Loucy (cell line): ENCODE results near the gene RCHY1.
"Not testable (repeated sequence)": the region's sequence is repeated elsewhere in the genome, so short reads cannot be mapped to it uniquely, and the experiment has no call there.

Experiments
- H2AFZ ChIP-seq: fragments of 200-600 bp; sonication (generic); 2 replicates; pipeline ENCODE4 v1.6.0; 2016; ENCODE audit warnings: antibody characterized with exemption, mild to moderate bottlenecking, low read length, moderate library complexity
- H3F3A ChIP-seq: fragments of 200-600 bp; 2 replicates; pipeline ENCODE4 v1.6.0; 2016; ENCODE audit warnings: antibody characterized with exemption, low read depth, mild to moderate bottlenecking
- H3K27me3 ChIP-seq: fragments of 200-600 bp; sonication (generic); 2 replicates; pipeline ENCODE4 v1.6.1; 2014; ENCODE audit warnings: low read length, mild to moderate bottlenecking; ENCODE audit not compliant: insufficient read depth, poor library complexity, severe bottlenecking
- H3K36me3 ChIP-seq: fragments of 200-600 bp; sonication (generic); 2 replicates; pipeline ENCODE4 v1.6.1; 2016; ENCODE audit warnings: low read length; ENCODE audit not compliant: insufficient read depth
- H3K4me1 ChIP-seq: fragments of 200-600 bp; sonication (generic); 2 replicates; pipeline ENCODE4 v1.5.1; 2014; ENCODE audit warnings: low read length, mild to moderate bottlenecking; ENCODE audit not compliant: insufficient read depth, poor library complexity, severe bottlenecking
- H3K4me2 ChIP-seq: fragments of 200-600 bp; sonication (generic); 2 replicates; pipeline ENCODE4 v1.6.0; 2014; ENCODE audit warnings: antibody characterized with exemption, low read length, low read depth, mild to moderate bottlenecking; ENCODE audit not compliant: poor library complexity, severe bottlenecking
- H3K4me3 ChIP-seq: fragments of 200-600 bp; sonication (generic); 2 replicates; pipeline ENCODE4 v1.5.1; 2014; ENCODE audit warnings: low read length, mild to moderate bottlenecking, mixed read lengths; ENCODE audit not compliant: poor library complexity, severe bottlenecking
- H3K79me2 ChIP-seq: fragments of 200-600 bp; sonication (generic); 2 replicates; pipeline ENCODE4 v1.6.1; 2014; ENCODE audit warnings: low read length; ENCODE audit not compliant: insufficient read depth
- H3K9ac ChIP-seq: fragments of 200-600 bp; sonication (generic); 2 replicates; pipeline ENCODE4 v1.6.0; 2014; ENCODE audit warnings: mild to moderate bottlenecking, low read depth, low read length, moderate library complexity; ENCODE audit not compliant: poor library complexity, severe bottlenecking
- H3K9me2 ChIP-seq: fragments of 200-600 bp; sonication (generic); replicated peaks from 2 replicates; pipeline ENCODE4 v1.6.1; 2016; ENCODE audit warnings: low read depth, low read length, mixed read lengths
- H3K9me3 ChIP-seq: fragments of 200-600 bp; sonication (generic); 2 replicates; pipeline ENCODE4 v1.6.1; 2014; ENCODE audit warnings: mild to moderate bottlenecking, antibody characterized with exemption, low read length, low read depth; ENCODE audit not compliant: insufficient read depth
- H4K20me1 ChIP-seq: fragments of 200-600 bp; sonication (generic); 2 replicates; pipeline ENCODE4 v1.6.0; 2014; ENCODE audit warnings: antibody characterized with exemption, low read length, mild to moderate bottlenecking; ENCODE audit not compliant: insufficient read depth, poor library complexity, severe bottlenecking
- CTCF ChIP-seq: fragments of 200-600 bp; sonication (generic); conservative IDR thresholded peaks from 2 replicates; pipeline ENCODE4 v1.5.1; 2014; ENCODE audit warnings: mild to moderate bottlenecking, antibody characterized with exemption, low read length
- EZH2phosphoT487 ChIP-seq: fragments of 200-600 bp; IDR thresholded peaks from 2 replicates; pipeline ENCODE4 v1.6.1; 2018; ENCODE audit warnings: antibody characterized with exemption, mild to moderate bottlenecking, moderate library complexity, borderline replicate concordance

Gene RCHY1

GRCh38 chr4:75542824-75543223, 28.6 kb upstream of the RCHY1 start:
- H3F3A ChIP-seq, result no peaks in the 10 kb centered on the region
- no peak overlapping the region for H3K4me2 ChIP-seq
- no peaks in the 10 kb centered on the region for H3K9me3 ChIP-seq
- H3K9ac ChIP-seq, result no peak overlapping the region
- no peak overlapping the region for H2AFZ ChIP-seq
- H3K4me3 ChIP-seq, result no peak overlapping the region
- no peak for TF ChIP-seq CTCF
- TF ChIP-seq EZH2phosphoT487, result no peak
- H3K4me1 ChIP-seq, result no peaks in the 10 kb centered on the region
- H3K36me3 ChIP-seq, result no peaks in the 10 kb centered on the region
- no peaks in the 10 kb centered on the region for H4K20me1 ChIP-seq
- no peaks in the 10 kb centered on the region for H3K27me3 ChIP-seq
- H3K9me2 ChIP-seq, result no peaks in the 10 kb centered on the region
- no peaks in the 10 kb centered on the region for H3K79me2 ChIP-seq

DNA sequence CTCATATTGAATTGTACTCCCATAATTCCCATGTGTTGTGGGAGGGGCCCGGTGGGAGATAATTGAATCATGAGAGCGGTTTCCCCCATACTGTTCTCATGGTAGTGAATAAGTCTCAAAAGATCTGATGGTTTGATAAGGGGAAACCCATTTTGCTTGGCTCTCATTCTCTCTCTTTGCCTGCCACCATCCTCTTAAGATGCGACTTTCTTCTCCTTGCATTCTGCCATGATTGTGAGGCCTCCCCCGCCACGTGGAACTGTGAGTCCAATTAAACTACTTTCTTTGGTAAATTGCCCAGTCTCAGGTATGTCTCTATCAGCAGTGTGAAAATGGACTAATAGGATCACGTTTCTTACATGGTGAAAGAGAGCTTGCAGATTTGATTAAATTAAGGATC, 23.1 kb upstream of the RCHY1 start:
- not testable (repeated sequence) for H4K20me1 ChIP-seq, H3K27me3 ChIP-seq, H3K4me2 ChIP-seq, H3K9me2 ChIP-seq, H3K36me3 ChIP-seq, H2AFZ ChIP-seq, H3K79me2 ChIP-seq, H3F3A ChIP-seq, H3K9me3 ChIP-seq, H3K4me3 ChIP-seq, H3K9ac ChIP-seq, H3K4me1 ChIP-seq

DNA sequence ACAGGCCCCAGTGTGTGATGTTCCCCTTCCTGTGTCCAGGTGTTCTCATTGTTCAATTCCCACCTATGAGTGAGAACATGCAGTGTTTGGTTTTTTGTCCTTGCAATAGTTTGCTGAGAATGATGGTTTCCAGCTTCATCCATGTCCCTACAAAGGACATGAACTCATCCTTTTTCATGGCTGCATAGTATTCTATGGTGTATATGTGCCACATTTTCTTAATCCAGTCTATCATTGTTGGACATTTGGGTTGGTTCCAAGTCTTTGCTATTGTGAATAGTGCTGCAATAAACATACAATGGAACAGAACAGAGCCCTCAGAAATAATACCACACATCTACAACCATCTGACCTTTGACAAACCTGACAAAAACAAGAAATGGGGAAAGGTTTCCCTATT, 19.7 kb upstream of the RCHY1 start:
- not testable (repeated sequence) for H3K27me3 ChIP-seq, H3K9me2 ChIP-seq, H4K20me1 ChIP-seq, H3F3A ChIP-seq, H3K4me3 ChIP-seq, H3K9me3 ChIP-seq, H3K4me1 ChIP-seq, H2AFZ ChIP-seq, H3K9ac ChIP-seq, H3K79me2 ChIP-seq, H3K4me2 ChIP-seq
- peaks cover 25% of the 10 kb centered on the region; the same call in 1 of the 2 replicates for H3K36me3 ChIP-seq

DNA sequence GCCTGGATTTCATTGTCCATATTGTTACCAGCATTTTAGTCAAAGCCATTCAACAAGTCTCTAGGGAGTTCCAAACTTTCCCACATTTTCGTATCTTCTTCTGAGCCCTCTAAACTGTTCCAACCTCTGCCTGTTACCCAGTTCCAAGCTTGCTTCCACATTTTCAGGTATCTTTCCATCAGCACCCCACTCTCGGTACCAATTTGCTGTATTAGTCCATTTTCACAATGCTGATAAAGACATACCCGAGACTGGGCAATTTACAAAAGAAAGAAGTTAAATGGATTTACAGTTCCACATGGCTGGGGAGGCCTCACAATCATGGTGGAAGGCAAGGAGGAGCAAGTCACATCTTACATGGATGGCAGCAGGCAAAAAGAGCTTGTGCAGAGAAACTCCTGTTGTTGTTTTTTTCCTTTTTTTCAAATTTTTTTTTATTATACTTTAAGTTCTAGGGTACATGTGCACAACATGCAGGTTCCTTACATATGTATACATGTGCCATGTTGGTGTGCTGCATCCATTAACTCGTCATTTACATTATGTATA, 19.2 kb upstream of the RCHY1 start:
- H3K9me3 ChIP-seq, H3F3A ChIP-seq, H3K4me1 ChIP-seq, H3K9ac ChIP-seq, H3K9me2 ChIP-seq, H3K27me3 ChIP-seq, H2AFZ ChIP-seq, H3K4me3 ChIP-seq, H4K20me1 ChIP-seq, H3K79me2 ChIP-seq, H3K4me2 ChIP-seq: not testable (repeated sequence)
- peaks cover 25% of the 10 kb centered on the region; the same call in 1 of the 2 replicates for H3K36me3 ChIP-seq

GRCh38 chr4:75531536-75532143, 17.4 kb upstream of the RCHY1 start:
- H3K9ac ChIP-seq, H3K9me3 ChIP-seq, H3K79me2 ChIP-seq: not testable (repeated sequence)

More at GRCh38 chr4:75531536-75532143, 17.4 kb upstream of the RCHY1 start:
- not testable (repeated sequence) for H3K4me3 ChIP-seq, H3F3A ChIP-seq, H3K4me2 ChIP-seq, H2AFZ ChIP-seq, H3K9me2 ChIP-seq, H3K27me3 ChIP-seq, H4K20me1 ChIP-seq, H3K4me1 ChIP-seq
- H3K36me3 ChIP-seq, result peaks cover 42% of the 10 kb centered on the region
